Karpas-422 (cell line): Measurements from ENCODE around the gene APOL3. TPM values are rescaled to one million over a fixed set of nuclear protein-coding genes. Genes with fewer than 3 reads are reported as not detected.
"Not testable (repeated sequence)": the region's sequence is repeated elsewhere in the genome, so short reads cannot be mapped to it uniquely, and the experiment has no call there.

ENCODE experiments used
- DNase-seq: peaks from one replicate; pipeline ENCODE4 v3.0.0-alpha.2; 2015
- H2AFZ ChIP-seq: fragments of 200-600 bp; sonication (generic); 2 replicates; pipeline ENCODE4 v1.6.1; 2014; ENCODE audit warnings: antibody characterized with exemption, low read length, mixed read lengths
- H3K27ac ChIP-seq: fragments of 200-600 bp; sonication (generic); 2 replicates; pipeline ENCODE4 v1.5.1; 2014; ENCODE audit warnings: mild to moderate bottlenecking, low read length, moderate library complexity
- H3K27me3 ChIP-seq: fragments of 200-600 bp; sonication (generic); 2 replicates; pipeline ENCODE4 v1.6.1; 2014; ENCODE audit warnings: low read length, mixed read lengths
- H3K36me3 ChIP-seq: fragments of 200-600 bp; sonication (generic); 2 replicates; pipeline ENCODE4 v1.6.1; 2014; ENCODE audit warnings: low read length, mixed read lengths; ENCODE audit not compliant: insufficient read depth
- H3K4me1 ChIP-seq: fragments of 200-600 bp; sonication (generic); 2 replicates; pipeline ENCODE4 v1.6.1; 2014; ENCODE audit warnings: mild to moderate bottlenecking, low read length, mixed read lengths
- H3K4me2 ChIP-seq: fragments of 200-600 bp; sonication (generic); 2 replicates; pipeline ENCODE4 v1.6.1; 2014; ENCODE audit warnings: low read length, low read depth, mild to moderate bottlenecking; ENCODE audit not compliant: poor library complexity, severe bottlenecking
- H3K4me3 ChIP-seq: fragments of 200-600 bp; sonication (generic); 2 replicates; pipeline ENCODE4 v1.5.1; 2014; ENCODE audit warnings: mild to moderate bottlenecking, antibody characterized with exemption, low read length, mixed read lengths
- H3K79me2 ChIP-seq: fragments of 200-600 bp; sonication (generic); 2 replicates; pipeline ENCODE4 v1.6.1; 2014; ENCODE audit warnings: mild to moderate bottlenecking, low read length, mixed read lengths
- H3K9ac ChIP-seq: fragments of 200-600 bp; sonication (generic); 2 replicates; pipeline ENCODE4 v1.6.0; 2014; ENCODE audit warnings: low read length
- H3K9me2 ChIP-seq: fragments of 200-600 bp; sonication (generic), shearing (Covaris generic); replicated peaks from 2 replicates; pipeline ENCODE4 v1.6.0; 2014; ENCODE audit warnings: mild to moderate bottlenecking, low read length, moderate library complexity; ENCODE audit not compliant: insufficient read depth
- H3K9me3 ChIP-seq: fragments of 300-700, 200-600 bp; sonication (generic); 2 replicates; pipeline ENCODE4 v1.6.1; 2014; ENCODE audit warnings: low read length, mixed read lengths
- H4K20me1 ChIP-seq: fragments of 200-600 bp; sonication (generic); 2 replicates; pipeline ENCODE4 v1.6.1; 2014; ENCODE audit warnings: mild to moderate bottlenecking, antibody characterized with exemption, low read length, low read depth; ENCODE audit not compliant: insufficient read depth
- total RNA-seq: library from RNA; depleted of rRNA; stranded (reverse); fragments of >200 nt; shearing (Covaris generic); gene quantifications from 2 replicates; pipeline ENCODE4 v1.2.3, GENCODE V29; 2014; ENCODE audit warnings: low replicate concordance

APOL3 gene
- total RNA-seq, 1 experiment from 2014 or later = 0.60 TPM

DNA sequence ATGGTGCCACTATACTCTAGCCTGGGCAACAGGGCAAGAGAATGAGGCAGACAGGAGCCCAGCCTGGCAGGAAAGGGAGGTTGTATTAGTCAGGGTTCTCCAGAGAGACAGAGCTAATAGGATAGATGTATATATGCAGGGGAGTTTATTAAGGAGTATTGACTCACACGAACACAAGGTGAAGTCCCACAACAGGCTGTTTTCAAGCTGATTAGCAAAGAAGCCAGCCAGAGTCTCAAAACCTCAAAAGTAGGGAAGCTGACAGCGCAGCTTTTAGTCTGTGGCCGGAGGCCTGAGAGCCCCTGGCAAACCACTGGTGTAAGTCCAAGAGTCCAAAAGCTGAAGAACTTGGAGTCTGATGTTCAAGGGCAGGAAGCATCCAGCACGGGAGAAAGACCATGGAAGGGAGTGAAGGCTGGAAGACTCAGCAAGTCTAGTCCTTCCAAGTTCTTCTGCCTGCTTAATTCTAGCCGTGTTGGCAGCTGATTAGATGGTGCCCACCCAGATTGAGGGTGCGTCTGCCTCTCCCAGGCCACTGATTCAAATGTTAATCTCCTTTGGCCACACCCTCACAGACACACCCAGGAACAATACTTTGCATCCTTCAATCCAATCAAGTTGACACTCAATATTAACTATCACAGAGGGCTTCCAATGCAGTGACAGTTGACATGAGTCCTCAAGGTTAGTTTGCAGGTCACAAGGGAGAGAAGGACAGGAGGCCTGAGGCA, 39.8 kb downstream of the APOL3 start:
- not testable (repeated sequence) for H3K4me3 ChIP-seq, H3K4me2 ChIP-seq, H4K20me1 ChIP-seq, H3K36me3 ChIP-seq, H3K4me1 ChIP-seq, DNase-seq, H2AFZ ChIP-seq, H3K79me2 ChIP-seq, H3K9me2 ChIP-seq, H3K9me3 ChIP-seq, H3K27me3 ChIP-seq, H3K9ac ChIP-seq, H3K27ac ChIP-seq

DNA sequence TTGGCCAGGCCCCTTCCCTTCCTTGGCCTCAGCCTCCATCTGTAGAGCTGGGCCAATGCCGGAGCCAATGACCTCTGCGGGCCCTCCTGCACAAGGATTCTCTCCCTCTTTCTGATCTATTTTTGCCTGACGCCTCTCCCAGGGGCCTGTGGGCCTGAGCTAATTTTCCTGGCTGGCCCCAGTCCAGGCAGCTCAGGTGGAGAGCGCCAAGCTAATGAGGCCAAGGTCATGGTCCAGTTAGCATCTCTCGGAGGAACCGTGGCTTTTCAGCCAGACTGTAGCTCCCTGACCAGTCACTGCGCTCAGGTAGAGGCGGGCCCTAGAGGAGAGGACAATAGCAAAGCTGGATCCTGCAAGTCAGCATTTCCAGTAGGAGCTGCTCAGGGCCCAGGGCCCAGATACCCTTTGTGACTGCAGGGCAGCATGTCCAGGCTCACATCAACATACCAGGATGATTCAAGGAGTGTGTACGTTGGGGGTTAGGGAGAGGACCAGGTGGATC, 43.5 kb downstream of the APOL3 start:
- H3K9me2 ChIP-seq = no peaks in the 10 kb centered on the region
- H3K27me3 ChIP-seq = no peaks in the 10 kb centered on the region

DNA sequence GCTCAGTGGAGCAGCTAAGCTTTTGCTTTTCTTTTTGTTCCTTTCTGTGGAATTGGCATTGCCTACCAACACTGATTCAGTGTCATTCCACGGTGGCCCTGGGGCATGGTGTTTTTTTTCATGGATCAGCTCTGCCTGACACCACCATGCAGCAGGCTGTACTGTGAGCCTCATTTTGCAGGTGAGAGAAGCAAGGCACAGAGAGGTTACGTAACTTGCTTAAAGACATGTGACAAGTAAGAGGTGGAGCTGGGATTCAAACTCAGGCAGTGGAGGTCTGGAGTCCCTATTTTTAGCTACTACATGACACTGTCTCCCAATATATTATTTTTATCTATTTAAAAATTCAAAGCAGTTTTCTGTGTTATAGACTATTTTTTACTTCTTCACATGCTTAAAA, 44.4 kb downstream of the APOL3 start:
- no peak overlapping the region for H3K9ac ChIP-seq
- DNase-seq = no peak
- no peaks in the 10 kb centered on the region for H3K9me3 ChIP-seq
- no peaks in the 10 kb centered on the region for H3K4me1 ChIP-seq
- H3K4me2 ChIP-seq = no peak overlapping the region
- no peak overlapping the region for H3K27ac ChIP-seq
- no peaks in the 10 kb centered on the region for H3K36me3 ChIP-seq
- H3K27me3 ChIP-seq = no peaks in the 10 kb centered on the region
- H3K9me2 ChIP-seq = no peaks in the 10 kb centered on the region
- no peak overlapping the region for H3K4me3 ChIP-seq
- H4K20me1 ChIP-seq = no peaks in the 10 kb centered on the region
- no peak overlapping the region for H2AFZ ChIP-seq
- no peaks in the 10 kb centered on the region for H3K79me2 ChIP-seq

More for the DNA sequence above, 43.5 kb downstream of the APOL3 start:
- Histone ChIP-seq H3K36me3 (no peaks in the 10 kb centered on the region), H3K27ac (no peak overlapping the region), H3K4me3 (no peak overlapping the region), H3K9ac (no peak overlapping the region), H3K79me2 (no peaks in the 10 kb centered on the region), H2AFZ (no peak overlapping the region), H3K9me3 (no peaks in the 10 kb centered on the region), H3K4me1 (no peaks in the 10 kb centered on the region), H3K4me2 (no peak overlapping the region), H4K20me1 (no peaks in the 10 kb centered on the region)
- no peak for DNase-seq

DNA sequence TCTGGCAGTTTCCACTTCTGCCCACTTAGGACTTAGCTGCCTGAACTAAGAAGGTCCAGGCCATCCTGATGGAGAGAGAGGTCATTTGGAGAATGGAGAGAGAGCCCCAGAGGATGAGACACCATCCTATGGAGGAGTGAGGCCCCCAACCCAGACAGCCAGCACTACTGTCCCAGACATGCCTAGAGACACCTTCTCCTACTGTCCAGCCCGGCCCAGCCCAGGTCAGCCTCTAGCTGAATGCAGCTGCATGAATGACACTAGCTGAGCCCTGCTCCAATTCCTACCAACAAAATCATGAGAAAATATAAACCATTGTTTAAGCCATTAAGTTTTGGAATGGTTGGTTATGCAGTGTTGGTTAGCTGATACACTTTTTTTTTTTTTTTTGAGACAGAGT, 47.4 kb downstream of the APOL3 start:
- Histone ChIP-seq H3K27me3 (no peaks in the 10 kb centered on the region), H3K4me3 (no peak overlapping the region), H3K79me2 (no peaks in the 10 kb centered on the region)

DNA sequence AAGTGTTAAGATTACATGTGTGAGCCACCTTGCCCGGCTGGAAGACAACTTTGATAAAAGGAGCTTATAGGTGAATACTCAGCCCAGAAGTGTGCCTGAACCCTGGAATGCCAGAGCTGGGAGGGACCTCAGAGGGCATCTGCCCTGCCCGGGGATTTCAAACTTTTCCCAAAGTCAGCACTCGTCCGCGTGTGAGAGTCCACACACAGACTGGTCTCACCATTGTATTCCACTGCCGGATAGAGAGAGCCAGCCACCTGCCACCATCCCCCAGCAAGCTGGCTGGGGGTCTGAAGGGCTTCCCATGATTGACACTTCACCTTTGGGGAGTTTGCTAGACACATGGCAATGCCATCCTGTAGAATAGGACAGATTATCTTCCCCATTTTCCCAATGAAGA, 49.2 kb downstream of the APOL3 start:
- no peak overlapping the region for H2AFZ ChIP-seq
- no peaks in the 10 kb centered on the region for H4K20me1 ChIP-seq
- H3K36me3 ChIP-seq = no peaks in the 10 kb centered on the region
- no peak overlapping the region for H3K27ac ChIP-seq
- H3K79me2 ChIP-seq = no peaks in the 10 kb centered on the region
- no peak overlapping the region for H3K4me3 ChIP-seq
- no peaks in the 10 kb centered on the region for H3K9me2 ChIP-seq
- no peak overlapping the region for H3K9ac ChIP-seq
- no peaks in the 10 kb centered on the region for H3K9me3 ChIP-seq
- no peak overlapping the region for H3K4me2 ChIP-seq
- no peaks in the 10 kb centered on the region for H3K4me1 ChIP-seq
- no peak for DNase-seq
- H3K27me3 ChIP-seq = no peaks in the 10 kb centered on the region

More for the DNA sequence above, 47.4 kb downstream of the APOL3 start:
- Histone ChIP-seq H3K27ac (no peak overlapping the region), H3K4me2 (no peak overlapping the region), H3K9ac (no peak overlapping the region), H3K4me1 (no peaks in the 10 kb centered on the region), H2AFZ (no peak overlapping the region), H4K20me1 (no peaks in the 10 kb centered on the region), H3K9me2 (no peaks in the 10 kb centered on the region), H3K36me3 (no peaks in the 10 kb centered on the region), H3K9me3 (no peaks in the 10 kb centered on the region)
- no peak for DNase-seq

DNA sequence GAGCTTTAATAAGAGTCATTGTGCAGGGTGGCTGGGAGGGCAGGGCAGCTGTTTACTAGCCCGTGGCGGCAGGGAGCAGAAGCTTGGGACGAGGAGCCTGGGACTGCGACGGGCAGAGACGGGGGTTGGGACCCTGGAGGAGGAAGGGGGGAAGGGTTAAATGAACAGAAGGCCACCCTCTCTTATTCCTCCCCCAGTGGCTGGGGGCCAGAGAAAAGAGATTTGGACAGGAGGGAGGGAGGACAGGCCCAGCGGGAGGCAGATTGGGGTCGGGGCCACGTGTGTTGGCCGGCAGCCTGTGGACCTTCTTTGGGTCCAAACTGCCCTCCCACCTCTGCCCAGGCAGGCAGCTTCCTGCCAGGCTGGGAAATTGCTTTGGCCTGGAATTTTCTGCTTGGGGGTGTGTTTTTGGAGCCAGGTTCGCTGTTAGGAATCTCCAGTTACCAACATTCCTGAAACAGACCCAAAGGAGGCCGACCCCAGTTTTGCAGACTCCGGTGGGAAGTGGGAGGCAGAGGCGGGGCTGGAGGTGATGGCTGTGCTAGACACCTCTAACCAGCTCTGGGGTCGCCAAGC, 50.2 kb downstream of the APOL3 start:
- H3K9me2 ChIP-seq = no peaks in the 10 kb centered on the region
- H3K27me3 ChIP-seq = no peaks in the 10 kb centered on the region
- H3K9me3 ChIP-seq = no peaks in the 10 kb centered on the region
- no peaks in the 10 kb centered on the region for H3K4me1 ChIP-seq
- H3K4me3 ChIP-seq = no peak overlapping the region
- H3K4me2 ChIP-seq = no peak overlapping the region
- no peak overlapping the region for H2AFZ ChIP-seq
- no peaks in the 10 kb centered on the region for H3K79me2 ChIP-seq
- no peak for DNase-seq
- no peaks in the 10 kb centered on the region for H4K20me1 ChIP-seq
- no peak overlapping the region for H3K27ac ChIP-seq
- no peak overlapping the region for H3K9ac ChIP-seq
- H3K36me3 ChIP-seq = no peaks in the 10 kb centered on the region

DNA sequence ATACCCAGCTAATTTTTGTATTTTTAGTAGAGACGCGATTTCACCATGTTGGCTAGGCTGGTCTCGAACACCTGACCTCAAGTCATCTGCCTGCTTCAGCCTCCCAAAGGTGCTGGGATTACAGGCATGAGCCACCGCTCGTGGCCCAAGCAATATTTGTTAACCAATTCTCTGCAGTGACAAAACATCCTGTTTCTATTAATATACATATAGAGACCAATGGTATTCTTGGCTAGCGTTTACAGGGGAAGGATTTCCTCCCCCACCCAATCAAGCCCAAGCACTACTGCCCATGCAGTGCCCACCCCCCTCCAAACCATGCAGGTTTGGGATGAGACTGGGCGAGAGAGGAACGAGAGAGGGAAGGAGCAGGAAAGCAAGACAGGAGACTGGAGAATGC, 53.1 kb downstream of the APOL3 start:
- Histone ChIP-seq H3K79me2 (no peaks in the 10 kb centered on the region), H3K4me2 (no peak overlapping the region), H3K27me3 (no peaks in the 10 kb centered on the region), H3K9ac (no peak overlapping the region), H3K9me2 (no peaks in the 10 kb centered on the region), H3K4me1 (no peaks in the 10 kb centered on the region), H3K9me3 (no peaks in the 10 kb centered on the region), H4K20me1 (no peaks in the 10 kb centered on the region), H3K4me3 (no peak overlapping the region), H2AFZ (no peak overlapping the region), H3K36me3 (no peaks in the 10 kb centered on the region), H3K27ac (no peak overlapping the region)
- DNase-seq = no peak

DNA sequence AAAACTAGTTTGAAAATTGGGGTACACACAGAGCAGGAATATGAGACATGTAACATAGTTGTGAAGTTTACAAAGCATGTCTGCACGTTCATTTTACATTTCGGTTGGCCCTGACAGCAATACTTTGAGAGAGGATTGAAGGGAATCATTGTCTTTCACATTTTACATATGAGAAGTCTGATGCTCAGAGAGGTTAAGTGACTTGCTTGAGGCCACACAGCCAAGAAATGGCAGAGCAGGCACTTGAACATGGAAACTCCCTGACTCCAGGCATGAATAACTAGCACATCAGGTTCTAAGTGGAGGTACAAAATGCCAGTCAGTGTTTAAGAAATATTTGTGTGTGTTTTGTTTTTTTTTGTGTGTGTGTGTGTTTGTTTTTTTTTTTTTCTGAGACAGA, 53.6 kb downstream of the APOL3 start:
- no peak overlapping the region for H2AFZ ChIP-seq
- no peaks in the 10 kb centered on the region for H3K79me2 ChIP-seq
- no peaks in the 10 kb centered on the region for H4K20me1 ChIP-seq
- H3K9me2 ChIP-seq = no peaks in the 10 kb centered on the region
- no peaks in the 10 kb centered on the region for H3K36me3 ChIP-seq
- H3K4me2 ChIP-seq = no peak overlapping the region
- no peaks in the 10 kb centered on the region for H3K27me3 ChIP-seq
- H3K4me1 ChIP-seq = no peaks in the 10 kb centered on the region
- H3K9ac ChIP-seq = no peak overlapping the region
- no peak overlapping the region for H3K27ac ChIP-seq
- H3K4me3 ChIP-seq = no peak overlapping the region
- no peak for DNase-seq
- H3K9me3 ChIP-seq = no peaks in the 10 kb centered on the region
